Stimulated activated CD4-positive, alpha-beta T cell treated with anti-CD3 and anti-CD28 coated beads, TNF-alpha, amount 100 ng/mL, for 1 hour (primary cell): ENCODE results near the gene WNT5A.

Source experiments
- DNase-seq, 3 donors: peaks; one replicate each; pipeline ENCODE4 v3.0.0-alpha.2; 2020; ENCODE audit warnings: low read depth in 3 of 3, low spot score in 1 of 3

WNT5A gene

DNA sequence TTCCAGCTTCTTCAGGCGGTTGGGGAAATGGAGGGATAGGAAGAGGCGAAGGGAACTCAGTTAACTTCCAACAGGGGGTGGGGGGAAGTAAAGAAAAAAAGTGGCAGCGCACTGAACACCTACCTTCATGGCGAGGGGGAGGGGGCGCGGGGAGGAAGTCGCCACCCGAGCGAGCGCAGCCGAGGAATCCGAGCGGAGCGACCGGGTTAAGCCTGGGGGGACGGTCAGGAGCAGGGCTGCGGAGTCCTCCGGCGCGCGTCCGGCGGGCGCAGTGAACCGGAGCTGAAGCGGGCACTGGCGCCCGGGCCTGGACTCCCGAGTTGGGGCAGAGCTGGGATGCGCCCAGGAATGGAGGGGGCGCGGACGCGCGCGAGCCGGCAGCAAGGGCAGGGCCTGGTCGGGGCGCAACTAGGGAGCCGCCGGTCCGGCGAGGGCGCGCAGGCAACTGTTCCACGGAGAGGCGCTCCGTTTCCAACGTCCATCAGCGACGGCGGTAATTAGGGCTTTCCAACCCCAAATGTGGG is at the start of gene WNT5A:
Gene WNT5A (minus strand): TSS at position 450 of the 524 bp plus-strand sequence. CDS start 321 bp downstream, at position 129.
- DNase-seq: no peak

DNA sequence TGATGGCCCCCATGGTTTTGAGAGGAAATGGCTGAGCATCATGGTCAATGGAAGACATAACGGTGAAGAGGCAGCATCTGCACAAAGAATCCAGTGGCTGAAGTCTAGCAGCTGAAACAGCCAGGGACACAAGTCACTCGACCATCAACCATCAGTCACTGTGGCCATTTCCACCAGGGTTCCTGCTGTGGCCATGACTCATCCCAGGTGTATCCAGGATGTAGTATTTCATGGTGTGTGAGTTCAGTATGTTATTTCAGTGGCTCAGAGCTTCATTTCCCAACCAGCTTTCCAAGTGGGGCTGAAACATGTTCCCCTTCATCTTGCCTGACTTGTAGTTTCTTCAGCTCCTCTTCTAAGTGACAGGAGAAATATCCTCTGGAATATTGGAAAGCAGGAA is 47.8 kb upstream of the WNT5A start:
- DNase-seq: no peak

DNA sequence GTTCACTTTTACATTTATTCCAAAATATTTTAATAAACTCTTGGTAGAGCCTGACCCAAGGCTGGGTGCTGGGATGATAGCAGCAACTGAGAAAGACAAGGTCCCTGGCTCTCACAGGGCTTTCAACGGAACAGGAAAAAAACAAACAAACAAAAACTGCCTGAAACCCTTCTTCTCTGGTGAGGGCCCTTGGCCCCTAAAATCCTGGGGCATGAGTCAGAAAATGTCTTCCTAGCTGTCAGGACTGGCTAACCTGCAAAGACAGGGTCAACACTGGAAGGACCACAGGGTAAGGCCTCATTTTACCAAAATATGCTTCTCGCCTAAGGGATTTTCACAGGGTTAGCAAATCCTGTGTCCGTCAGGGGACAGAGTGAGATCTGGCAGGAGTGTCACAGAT is 45.7 kb upstream of the WNT5A start:
- DNase-seq: no peak

DNA sequence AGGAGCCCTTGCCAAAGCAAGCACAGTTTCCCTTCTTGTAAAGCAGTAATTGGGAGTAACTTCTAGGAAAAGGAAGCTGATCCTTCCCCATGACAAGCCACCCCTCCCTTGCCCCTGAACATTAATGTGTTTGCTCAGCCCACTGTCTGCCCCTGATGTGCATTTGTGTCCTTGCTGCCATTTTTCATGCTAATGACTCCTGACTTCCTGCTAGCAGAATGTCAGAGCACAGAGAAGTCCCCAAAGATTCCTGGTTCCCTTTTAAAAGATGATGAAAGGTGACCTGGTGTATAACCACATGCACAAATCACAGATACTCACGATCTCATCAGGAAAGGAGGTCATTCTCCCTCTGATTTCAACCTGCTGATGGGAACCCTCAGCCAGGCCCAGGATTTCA is 44.2 kb upstream of the WNT5A start:
- DNase-seq: no peak

DNA sequence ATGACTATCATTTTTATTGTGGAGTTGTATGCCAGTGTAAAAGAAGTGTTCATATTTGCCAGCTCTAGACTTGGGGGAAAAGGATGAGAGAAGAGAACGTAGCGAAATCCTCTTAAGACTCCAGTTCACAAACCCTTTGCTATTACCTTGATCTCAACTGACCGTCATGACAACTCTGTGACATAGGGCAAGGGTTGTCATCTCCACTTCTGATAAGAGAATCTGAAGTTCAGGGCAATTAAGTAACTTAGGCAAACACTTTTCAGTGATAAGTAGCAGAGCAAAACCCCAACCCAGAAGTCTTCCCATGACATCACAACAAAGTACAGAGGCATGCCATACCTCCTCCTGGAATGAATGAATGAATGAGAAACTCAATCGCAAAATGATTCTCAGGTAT is 40.3 kb upstream of the WNT5A start:
- no peak for DNase-seq

DNA sequence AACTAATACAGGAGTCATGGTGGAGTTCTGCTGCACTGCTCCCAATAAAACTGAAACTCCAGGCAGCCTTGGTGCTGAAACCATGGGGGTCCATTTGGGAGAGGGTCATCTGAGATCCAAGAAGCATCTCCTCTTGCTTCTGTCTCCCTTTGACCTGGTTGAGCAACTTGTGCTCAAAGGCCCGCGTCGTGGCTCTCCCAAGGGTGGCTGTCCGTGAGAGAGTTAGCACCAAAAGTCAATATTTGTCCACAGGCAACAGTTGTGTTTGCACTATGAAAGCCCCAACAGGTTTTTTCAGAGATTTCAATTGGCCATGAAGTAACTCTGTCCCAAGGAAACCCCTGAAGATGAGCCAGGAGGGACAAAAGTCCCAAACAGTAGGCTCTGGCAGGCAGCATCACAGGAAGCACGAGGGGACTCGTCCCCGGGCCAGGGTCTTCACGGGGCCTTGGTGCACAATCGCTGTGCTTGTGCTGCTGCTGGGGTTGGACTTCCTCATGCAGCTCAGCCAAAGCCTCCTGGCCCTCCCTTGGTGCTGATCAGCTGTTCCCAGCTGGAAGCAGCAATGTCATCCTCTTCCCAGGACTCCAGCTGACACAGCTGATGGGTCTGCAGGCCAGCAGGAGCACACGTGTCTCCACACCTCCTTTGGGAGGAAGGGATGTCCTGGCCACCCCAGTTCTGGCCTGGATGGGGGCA is 39.4 kb upstream of the WNT5A start:
- DNase-seq: no peak

DNA sequence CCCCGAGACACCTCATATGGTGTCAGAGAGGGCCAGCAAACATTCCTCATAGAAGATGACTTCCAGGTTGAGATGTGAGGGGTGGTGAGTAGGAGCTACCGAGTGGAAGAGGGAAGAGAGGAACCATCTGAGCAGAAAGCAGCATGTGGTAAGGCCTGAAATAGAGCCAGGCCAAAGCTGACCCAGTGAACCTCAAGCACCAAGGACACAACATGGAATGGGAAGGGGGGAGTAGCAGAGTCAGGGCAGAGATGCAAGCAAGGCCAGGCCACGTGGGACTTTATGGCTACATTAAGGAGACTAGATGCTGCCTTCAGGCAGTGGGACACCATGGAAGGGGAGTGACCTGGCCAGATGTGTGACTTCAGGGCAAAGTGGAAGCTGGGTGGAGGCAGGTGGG is 38.3 kb upstream of the WNT5A start:
- no peak for DNase-seq

DNA sequence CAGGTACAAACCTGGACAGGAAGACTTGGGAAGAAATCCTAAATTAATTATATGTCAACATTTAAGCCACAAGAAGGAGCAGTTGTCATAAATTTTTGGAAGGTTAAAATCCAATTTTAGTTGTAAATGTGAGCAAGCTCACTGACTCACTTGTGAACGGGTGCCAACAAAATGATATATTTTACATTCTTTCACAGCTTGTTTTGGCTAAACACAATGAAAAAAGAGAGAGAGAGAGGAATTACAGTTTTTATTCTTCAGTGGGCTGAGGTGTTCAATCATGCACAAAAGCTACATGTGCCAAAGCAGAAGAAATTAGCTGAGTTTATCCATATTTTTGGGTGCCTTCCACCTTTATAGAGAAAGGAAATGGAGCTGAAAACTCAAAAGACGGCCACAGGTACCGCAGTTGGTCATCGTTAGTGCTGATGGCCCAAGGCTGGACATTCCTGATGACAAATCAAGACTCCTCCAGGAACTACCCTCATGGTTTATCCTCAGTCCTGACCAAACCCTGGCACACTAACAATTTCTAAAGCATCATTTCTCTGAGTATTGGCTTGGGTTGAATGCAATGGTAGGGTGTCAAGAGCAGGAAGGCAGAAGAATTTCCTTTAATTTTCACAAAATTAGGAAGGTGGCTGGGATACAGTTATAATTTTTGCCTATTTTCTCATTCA is 37.6 kb upstream of the WNT5A start:
- DNase-seq: no peak

DNA sequence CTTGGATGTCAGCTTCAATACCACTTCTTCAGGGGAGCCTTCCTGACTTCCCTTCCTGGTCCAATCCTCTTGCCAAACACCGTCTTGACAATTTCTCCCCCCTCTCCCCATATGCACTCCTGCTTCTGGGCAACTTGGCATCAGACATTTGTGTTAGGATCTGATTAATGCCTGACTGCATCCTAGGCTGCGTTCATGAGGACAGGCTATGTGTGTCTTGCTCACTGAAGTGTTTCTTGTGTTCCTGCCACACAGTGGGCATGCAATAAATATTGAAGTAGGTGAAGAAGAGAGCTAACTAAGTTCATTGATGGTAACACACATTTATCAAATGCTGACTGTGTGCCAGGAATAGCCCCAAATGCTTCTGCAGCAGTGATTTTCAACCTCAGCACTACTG is 36.4 kb upstream of the WNT5A start:
- DNase-seq: no peak

DNA sequence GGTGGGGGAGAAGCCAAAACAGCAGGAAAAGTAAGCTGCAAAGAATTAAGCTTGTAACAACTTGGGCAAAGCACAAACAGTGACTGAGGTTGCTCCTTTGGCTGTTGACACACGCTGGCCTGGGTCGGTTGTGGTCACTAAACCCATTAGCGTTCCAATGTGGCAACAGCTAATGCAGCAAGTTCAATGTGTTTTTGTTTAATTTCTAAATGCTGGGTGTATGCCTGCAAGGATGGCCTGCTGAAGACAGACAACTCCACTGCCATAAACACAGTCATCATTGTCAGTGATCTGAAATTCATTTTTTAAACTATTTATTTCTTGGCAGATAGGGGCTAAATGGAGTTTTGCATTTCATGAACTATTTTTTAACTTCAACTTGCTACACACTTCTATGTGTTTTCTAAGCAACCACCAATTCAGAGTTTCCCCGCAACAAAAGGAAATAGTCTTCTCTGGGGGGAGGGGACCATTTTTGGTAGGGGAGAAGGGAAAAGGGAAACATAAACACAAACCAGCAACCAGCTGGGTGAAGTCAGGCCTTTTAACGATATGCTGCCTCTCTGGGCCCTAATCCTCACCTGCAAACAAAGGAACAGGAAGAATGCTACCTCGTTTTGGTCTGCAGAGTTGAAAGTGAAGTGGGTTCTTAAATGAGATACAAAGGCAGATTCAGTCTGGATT is 34.8 kb upstream of the WNT5A start:
- no peak for DNase-seq

DNA sequence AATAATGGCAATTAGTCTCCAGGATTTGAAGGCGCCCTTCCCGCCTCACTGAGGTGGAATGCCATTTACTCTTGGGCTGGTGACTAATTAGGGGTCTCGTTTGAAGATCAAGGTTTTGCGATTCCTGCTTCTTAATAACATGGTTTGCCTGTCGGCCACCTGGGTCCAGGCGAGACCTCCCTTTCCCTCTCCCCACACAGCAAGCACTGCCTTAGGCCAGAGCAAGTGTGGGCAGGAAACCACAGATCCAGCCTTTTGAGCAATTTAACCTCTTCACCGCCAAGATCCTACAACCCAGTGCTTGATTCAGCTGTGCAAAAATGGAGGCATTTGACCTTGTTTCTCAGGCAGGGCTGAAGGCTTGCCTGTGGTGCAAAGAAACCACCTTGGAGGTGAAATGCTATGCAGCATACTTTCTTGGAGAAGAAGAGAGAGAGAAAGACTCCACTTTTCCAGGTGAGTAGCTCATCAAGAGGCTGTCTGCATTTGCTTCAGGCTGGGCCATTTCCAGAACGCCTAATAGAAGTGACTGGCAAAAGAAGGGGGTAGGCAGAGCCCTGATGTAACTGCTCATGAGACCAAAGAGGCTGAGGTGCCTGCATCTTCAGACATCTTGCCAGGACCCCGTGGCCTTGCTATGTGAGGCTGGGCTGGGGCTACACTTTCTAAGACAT is 34.1 kb upstream of the WNT5A start:
- no peak for DNase-seq

DNA sequence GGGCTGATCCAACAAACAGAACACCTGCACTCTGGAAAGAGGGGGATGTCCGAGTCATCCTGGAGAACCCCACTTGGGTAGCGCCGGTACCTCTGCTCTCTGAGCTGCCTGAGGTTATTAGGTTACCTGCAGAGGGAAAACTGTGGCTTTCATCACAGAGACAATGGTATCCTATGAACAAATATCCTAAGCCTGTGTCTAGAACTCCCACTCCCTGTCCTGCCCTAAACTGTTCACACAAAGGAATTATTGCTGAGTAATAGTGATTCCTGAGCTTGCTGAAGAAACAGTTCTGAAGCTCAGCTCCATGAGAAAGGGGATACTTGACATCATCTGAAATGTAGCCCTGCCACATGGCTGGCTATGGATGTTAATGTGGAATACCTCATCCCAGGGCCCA is 31.9 kb upstream of the WNT5A start:
- DNase-seq: no peak

DNA sequence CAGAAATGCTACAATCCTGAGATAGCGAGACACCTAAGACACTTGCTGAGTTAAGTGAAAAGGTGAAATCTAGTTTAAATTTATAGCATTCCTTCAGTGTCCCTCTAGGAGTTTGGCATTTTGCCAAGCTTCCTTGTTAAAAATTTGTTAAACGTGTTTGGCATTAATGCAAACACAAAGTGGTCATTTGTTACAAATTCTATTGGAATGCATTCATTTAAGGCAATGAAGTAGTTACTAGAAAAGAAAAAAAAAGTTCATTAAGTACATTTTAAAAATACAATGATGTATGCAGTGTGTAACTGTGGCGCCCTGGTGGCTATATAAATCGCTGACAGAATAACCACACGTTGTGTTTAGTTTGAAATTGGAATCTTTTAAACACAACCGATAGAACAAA is 31.3 kb upstream of the WNT5A start:
- DNase-seq: no peak

DNA sequence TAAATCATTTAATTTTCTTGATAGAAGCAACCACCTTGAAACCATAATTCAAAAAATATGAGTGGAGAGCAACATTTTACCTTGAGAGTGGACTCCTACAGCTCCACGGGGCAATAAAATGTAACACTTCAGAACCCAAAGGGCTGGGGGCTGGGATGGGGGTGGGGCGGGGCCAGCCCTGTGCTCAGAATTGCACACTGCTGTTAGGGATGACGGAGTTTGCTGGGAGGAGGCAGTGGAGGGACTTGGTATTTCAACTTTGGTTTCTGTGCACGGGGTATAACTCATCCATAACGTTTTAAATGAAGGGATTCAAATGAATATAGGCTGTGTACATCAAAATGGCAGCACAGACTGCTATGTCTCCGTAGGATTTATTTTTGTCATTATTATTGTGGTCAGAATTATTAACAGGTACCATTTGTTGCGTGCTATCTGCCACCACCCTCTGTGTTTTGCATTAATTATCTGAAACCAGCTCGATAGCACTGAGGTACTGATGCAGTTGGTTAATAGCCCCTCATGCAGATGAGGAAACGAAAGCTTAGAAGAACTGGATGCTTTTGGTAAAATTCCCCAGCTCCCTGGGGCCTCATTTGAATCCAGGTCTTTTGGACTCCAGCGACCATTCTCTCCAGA is 29.4 kb upstream of the WNT5A start:
- no peak for DNase-seq

DNA sequence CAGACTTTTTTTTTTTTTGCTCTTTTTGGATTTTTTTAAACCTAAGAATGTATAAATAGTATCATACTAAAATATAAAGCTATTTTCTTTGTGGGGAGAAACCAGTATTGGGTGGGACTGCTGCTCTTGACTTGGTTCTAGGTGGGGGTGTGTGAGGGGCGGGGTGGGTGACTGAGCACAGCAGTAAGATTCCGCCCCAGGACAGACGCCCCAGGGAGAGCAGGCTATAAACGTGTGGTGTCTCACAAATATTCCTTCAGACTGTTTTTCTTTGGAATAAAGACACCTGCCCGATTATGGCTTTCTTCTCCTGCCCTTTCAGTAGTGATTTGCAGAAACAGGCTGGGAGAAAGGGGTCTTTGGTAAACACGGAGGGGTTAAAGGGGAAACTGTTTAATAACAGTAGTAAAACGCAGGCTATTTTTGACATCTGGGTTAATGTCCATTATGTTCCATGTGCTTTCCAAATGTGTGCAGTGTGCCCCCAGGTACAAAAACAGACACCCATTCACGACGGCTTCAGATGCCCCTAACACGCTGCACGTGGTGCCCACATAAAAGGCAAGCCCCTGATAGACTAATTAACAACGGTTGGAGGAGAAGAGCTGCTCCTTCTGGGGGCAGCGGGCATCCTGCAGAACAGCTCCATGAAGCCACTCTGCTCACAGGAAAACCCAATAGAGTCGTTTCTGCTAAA is 28.6 kb upstream of the WNT5A start:
- DNase-seq: no peak

DNA sequence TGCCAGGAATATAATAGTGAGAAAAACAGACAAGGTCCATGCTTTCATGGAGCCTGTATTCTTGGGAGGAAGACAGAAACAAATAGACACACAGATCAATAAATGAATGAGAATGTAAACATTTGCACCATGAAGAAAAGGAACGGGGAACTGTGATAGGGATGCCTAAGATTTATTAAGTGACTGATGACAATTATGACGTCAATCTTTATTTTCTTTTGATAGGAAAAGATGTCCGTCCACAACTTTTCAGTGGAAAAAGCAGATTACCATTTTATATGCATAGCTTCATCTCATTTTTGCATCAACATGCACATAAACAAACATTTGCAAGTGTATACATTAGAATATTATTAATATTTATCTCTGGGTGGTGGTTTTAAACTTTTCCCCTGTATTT is 27.9 kb upstream of the WNT5A start:
- DNase-seq: no peak

DNA sequence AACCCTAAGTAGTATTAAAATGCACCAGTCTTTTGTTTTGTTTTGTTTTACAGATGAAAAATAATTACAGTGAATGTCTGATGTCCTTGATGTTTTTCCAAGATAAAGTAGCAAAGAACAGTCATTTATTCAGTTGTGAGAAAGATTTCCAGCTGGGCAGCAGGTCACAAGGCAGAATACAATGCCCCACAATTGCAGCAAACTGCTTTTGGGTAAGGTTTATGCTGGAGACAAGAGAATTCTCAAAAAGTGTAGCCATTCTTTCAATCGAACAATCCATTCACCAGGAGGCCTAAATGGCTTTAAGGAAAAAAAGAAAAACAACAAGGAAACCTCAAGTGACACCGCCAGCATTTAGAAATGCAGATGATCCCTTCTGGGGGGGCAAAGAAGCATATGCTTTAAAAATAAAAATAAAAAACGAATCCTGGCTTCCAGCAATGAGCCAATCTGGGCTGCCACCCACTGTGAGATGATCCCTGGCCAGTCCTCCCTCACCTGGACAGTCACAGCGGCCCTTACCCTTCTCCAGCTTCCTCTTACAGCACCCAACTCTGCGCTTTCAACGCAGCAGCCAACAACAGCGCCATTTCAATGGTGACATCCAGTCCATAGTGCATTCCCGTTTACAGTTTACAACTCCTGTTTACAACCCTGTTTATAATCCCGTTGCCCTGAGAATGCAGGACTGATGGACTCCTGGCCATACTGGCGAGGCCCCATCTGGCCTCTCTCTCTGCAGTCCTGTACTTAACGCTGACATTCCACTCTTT is 25.7 kb upstream of the WNT5A start:
- DNase-seq: no peak

DNA sequence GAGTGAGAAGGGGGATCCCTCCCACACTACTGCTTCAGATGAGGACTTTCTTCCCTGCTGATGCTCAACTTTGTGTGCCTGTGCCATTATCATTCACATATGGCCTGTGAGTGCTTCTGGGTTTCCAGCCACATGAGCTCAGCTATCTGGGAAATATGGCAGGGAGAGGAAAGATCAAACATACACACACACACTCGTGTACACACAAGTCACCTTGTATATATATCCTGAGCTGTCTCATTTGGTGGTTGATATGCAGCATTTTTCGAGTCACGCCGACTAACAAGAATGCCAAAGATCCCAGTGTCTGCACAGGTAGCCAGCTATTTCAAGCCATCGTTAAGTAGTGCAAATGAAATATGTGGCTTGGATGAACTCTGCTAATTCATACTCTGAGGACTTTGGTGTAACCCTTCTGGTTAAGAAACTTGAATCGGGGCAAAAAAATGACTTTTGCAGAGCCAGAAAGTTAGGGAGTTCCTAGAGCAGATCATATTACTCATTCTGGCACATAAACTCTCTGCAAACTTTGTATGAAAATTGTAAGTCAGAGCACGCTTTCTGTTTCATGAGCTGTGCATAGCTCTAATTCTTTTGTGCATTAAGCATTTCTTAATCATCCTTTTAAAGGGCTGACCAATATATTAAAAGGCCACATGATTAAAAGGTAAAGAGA is 24.9 kb upstream of the WNT5A start:
- no peak for DNase-seq

DNA sequence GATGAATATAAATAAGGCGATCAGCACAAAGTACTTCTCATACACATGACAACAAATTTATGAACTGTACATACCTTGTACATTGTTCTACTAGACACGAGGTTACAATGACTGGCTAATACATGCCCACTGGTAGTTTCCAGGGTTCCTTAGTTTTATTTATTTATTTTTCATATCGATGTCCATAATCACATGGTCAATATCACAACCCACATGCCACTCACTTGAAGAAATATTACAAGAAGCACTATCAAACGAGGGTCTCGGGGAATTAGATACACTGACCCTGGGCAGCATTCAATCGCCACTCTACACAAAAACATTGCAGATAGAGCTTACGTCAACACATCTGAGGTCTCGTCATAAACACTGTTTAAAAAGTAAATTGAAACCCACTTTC is 21.2 kb upstream of the WNT5A start:
- DNase-seq: no peak
